ENCODE measurements around the gene ZEB1.

Gene ZEB1

DNA sequence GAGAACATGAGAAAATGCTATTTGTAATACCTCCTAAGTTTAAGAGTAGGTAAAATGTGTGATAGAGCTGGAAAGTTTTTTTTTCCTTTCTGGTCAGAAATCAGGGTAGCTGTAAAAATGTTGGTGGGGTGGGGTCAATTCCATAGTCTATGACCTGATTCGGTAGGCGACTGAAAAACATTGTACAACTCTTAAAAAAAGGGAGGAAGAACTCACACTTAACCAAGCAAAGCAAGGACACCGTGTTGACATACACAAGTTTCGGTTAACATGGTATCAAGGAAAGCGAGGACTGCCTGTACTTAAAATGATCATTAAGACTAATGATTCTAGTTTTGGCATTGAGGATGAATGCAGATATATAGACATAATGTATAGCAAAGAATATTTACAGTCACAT, 1.8 kb upstream of the ZEB1 start:
- H3K4me3 ChIP-seq (ENCODE audit: control insufficient read depth, low read depth, low read length) = no peak overlapping the region
- DNase-seq (ENCODE audit: low read depth) = no peak
- TF ChIP-seq, protein P1, sequence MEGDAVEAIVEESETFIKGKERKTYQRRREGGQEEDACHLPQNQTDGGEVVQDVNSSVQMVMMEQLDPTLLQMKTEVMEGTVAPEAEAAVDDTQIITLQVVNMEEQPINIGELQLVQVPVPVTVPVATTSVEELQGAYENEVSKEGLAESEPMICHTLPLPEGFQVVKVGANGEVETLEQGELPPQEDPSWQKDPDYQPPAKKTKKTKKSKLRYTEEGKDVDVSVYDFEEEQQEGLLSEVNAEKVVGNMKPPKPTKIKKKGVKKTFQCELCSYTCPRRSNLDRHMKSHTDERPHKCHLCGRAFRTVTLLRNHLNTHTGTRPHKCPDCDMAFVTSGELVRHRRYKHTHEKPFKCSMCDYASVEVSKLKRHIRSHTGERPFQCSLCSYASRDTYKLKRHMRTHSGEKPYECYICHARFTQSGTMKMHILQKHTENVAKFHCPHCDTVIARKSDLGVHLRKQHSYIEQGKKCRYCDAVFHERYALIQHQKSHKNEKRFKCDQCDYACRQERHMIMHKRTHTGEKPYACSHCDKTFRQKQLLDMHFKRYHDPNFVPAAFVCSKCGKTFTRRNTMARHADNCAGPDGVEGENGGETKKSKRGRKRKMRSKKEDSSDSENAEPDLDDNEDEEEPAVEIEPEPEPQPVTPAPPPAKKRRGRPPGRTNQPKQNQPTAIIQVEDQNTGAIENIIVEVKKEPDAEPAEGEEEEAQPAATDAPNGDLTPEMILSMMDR (IDR thresholded peaks at IDR 0.05; ENCODE audit: control insufficient read depth, insufficient read depth, low read depth, low read length, missing control alignments) = no peak

DNA sequence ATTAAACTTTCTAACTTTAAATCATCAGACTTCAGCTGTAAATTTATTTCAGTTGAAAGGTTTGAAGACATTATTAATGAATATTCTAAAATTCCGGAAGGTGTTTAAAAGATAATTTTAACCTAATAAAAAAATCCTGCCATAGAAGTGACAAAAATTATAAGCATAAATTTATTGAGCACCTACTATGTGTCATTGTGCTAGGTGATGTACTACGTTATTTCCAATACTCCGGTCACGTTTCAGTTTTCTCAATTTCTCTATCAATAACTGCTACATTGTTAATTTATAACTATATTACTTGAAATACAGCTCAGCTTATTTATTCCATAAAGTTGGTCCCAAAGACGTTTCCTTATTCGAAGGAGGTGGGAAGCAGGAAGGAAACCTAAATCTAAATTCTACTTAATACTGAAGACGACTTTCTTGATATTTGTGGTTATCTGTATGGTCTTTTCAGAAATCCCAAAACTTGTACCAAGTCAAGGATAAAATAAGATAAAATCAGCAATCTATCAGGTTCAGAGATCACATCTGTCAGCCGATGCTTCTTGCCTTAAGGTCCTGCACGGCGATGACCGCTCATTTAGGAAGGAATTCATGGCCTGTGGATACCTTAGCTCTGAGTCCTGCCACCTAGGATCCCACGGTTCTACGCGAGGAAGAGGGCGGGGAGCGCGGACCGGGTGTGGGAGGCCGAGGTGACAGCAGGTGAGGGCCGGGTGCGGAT, 1.2 kb upstream of the ZEB1 start:
- no peak for DNase-seq (ENCODE audit: low read depth)
- peak overlapping the region; percentile 95 for H3K4me3 ChIP-seq (ENCODE audit: control insufficient read depth, low read depth, low read length)
- TF ChIP-seq, protein P1 (IDR thresholded peaks at IDR 0.05; ENCODE audit: control insufficient read depth, insufficient read depth, low read depth, low read length, missing control alignments) = no peak

GRCh38 chr10:31318382-31318853, 598 bp upstream of the ZEB1 start:
- DNase-seq (ENCODE audit: low read depth) = no peak
- H3K4me3 ChIP-seq (ENCODE audit: control insufficient read depth, low read depth, low read length) = peak overlapping the region; percentile 95
- TF ChIP-seq, protein P1 (IDR thresholded peaks at IDR 0.05; ENCODE audit: control insufficient read depth, insufficient read depth, low read depth, low read length, missing control alignments) = no peak

GRCh38 chr10:31319602-31320549, 860 bp downstream of the ZEB1 start:
- TF ChIP-seq, protein P1 (IDR thresholded peaks at IDR 0.05; ENCODE audit: control insufficient read depth, insufficient read depth, low read depth, low read length, missing control alignments) = no peak
- H3K4me3 ChIP-seq (ENCODE audit: control insufficient read depth, low read depth, low read length) = peak overlapping the region; percentile 95
- no peak for DNase-seq (ENCODE audit: low read depth)

DNA sequence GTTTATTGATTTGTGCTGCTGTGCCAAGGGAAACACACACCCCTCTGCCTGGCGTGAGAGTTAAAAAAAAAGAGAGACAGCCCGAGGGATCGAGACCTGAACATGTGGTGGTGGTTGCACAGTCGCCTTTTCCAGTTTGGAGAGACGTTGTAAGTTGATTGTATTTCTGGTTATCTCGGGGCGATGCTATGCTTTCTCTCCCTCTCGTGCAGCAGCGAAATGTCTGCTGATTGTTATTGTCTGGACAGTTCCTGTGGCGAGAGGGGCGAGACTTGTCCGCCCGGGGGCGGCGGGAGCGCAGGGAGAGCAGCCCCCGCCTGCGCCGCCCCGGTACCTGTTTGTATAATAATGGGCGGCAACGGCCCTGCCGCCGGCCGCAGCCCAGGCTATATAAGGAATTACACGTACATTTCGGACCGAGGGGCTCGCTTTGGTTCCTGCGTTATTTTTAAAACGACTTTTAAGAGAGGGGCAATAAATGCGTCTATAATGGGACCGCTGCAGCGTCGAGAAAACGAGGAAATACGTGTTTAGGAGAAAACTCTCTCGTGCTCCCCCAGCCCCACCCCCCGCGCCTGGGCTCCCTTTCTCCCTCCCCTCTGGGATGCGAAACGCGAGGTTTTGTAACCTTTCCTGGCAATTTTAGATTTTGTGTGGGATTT, 1.7 kb downstream of the ZEB1 start:
- TF ChIP-seq, protein P1 (IDR thresholded peaks at IDR 0.05; ENCODE audit: control insufficient read depth, insufficient read depth, low read depth, low read length, missing control alignments) = no peak
- peak overlapping the region; percentile 95 for H3K4me3 ChIP-seq (ENCODE audit: control insufficient read depth, low read depth, low read length)
- no peak for DNase-seq (ENCODE audit: low read depth)

DNA sequence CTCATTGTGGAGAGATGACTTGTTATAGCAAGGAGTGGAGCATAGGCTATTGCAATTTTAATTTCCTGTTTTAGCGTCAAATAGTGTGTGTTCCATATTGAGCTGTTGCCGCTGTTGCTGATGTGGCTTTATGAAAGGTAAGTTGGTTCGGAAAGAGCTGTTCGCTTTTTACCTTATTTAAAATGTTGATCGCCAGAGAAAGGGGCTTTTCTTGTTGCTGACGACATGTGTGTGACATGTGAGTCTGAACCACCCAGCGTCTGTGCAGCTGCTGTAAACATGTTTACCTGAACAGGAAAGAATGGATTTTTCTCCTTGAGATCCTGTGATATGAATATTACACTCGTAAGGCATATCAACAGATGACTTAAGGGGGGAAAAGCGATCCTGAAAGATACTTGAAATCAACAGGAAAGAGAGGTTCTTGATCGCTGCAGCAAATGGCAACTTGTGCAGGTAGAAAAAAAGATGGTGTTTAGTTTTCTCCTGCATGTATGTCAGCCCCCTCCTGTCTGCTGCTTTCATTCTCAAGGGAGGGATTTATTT, 2.5 kb downstream of the ZEB1 start:
- DNase-seq (ENCODE audit: low read depth) = no peak
- TF ChIP-seq, protein P1 (IDR thresholded peaks at IDR 0.05; ENCODE audit: control insufficient read depth, insufficient read depth, low read depth, low read length, missing control alignments) = no peak
- H3K4me3 ChIP-seq (ENCODE audit: control insufficient read depth, low read depth, low read length) = peak overlapping the region; percentile 95
